COLO829 (cell line): ENCODE measurements around the gene RAMP3.
A peak's percentile ranks its signal among the peaks of the same experiment; 100 is the strongest.
"Not testable (repeated sequence)": the region's sequence is repeated elsewhere in the genome, so short reads cannot be mapped to it uniquely, and the experiment has no call there.

Experiments
- DNase-seq: peaks from one replicate; pipeline ENCODE4 v3.0.0; 2012; ENCODE audit warnings: low spot score

Gene RAMP3, protein sequence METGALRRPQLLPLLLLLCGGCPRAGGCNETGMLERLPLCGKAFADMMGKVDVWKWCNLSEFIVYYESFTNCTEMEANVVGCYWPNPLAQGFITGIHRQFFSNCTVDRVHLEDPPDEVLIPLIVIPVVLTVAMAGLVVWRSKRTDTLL

GRCh38 chr7:45157653-45158401, at the start of gene RAMP3:
RAMP3 (plus strand) TSS chr7:45157791; CDS start chr7:45157829, 38 bp downstream.
- no peak for DNase-seq

DNA sequence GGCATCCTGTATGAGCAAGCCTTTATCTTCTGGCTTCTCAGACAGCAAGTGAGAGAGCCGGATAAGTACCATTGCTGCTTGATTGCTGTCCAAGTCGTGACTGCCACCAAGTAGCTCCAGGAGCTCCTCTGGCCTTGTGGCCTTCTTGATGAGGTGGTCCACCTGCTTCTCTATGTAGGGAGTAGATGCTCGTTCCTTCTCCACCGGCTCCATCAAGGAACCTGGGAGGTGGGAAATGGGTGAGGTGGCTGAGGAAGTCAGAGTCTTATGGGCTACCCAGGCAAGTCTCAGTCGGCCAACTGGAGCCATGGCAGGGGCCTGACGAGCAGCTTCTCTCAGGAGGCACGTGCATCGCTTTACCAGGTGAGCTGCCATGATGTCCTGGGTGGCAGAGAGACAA, 48.7 kb upstream of the RAMP3 start:
- DNase-seq = no peak

- peak; percentile 93 for DNase-seq
These were observed 46.0 kb upstream of the RAMP3 start, which contains the start of gene TBRG4 for GRCh38 chr7:45111298-45112223. TBRG4 (minus strand) TSS chr7:45111697; CDS start chr7:45109237, 2,460 bp downstream.

DNA sequence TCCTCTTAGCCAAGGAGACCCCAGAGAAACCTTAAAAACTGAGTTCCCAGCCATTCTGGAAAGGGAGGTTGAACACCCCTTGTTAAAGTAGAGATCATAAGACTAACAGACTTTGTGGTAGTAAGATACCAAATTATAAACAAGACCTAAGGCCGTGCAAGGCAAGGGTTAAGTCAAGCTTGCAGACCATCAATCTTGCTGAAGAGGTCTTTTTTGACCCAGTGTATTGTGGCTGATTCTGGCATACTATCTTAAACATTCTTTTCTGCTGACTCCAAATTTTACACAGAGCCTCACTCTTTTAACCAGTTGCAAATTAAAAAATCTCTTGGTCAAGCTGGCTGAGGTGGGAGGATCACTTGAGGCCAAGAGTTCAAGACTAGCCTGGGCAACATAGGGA, 44.9 kb upstream of the RAMP3 start:
- no peak for DNase-seq

- not testable (repeated sequence) for DNase-seq
These were observed 43.3 kb upstream of the RAMP3 start for GRCh38 chr7:45114257-45114656.

DNA sequence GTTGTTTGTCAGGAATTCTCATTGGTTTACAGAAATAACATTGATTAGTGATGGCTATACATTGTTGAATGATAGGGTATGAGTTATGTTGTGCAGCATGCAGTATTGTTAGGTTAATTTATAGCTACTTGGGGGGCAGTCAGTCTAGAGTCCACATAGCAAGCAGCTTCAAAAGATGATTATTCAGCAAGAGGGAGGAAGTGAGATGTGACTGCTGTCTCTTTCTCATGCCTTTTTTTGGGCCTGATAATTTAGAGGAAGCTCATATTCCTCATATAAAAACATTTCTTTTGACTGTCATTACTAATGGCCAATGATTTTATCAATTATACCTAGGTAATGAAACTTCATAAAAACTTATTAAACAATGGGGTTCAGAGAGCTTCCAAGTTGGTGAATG, 42.7 kb upstream of the RAMP3 start:
- DNase-seq = no peak

DNA sequence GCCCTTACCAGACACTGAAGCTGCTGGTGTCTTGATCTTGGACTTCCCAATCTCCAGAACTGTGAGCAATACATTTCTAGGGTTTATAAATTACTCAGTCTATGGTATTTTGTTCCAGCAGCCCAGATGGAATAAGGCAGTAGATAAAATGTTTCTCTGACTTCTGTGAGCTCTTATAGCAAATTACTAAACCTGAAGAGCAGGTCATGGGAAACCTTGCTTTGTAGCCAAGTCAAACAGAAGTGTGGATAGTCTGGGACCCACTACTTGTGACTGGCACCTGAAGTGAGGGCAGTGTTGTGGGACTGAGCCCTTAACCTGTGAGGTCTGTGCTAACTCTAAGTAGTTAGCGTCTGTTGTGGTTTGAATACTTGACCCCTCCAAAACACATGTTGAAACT, 41.5 kb upstream of the RAMP3 start:
- no peak for DNase-seq

GRCh38 chr7:45117582-45117981, 40.0 kb upstream of the RAMP3 start:
- DNase-seq = no peak

- DNase-seq = no peak
These were observed 39.3 kb upstream of the RAMP3 start for GRCh38 chr7:45118292-45118691.

GRCh38 chr7:45118889-45119331, 38.7 kb upstream of the RAMP3 start:
- no peak for DNase-seq

GRCh38 chr7:45119550-45119949, 38.0 kb upstream of the RAMP3 start:
- DNase-seq = no peak

DNA sequence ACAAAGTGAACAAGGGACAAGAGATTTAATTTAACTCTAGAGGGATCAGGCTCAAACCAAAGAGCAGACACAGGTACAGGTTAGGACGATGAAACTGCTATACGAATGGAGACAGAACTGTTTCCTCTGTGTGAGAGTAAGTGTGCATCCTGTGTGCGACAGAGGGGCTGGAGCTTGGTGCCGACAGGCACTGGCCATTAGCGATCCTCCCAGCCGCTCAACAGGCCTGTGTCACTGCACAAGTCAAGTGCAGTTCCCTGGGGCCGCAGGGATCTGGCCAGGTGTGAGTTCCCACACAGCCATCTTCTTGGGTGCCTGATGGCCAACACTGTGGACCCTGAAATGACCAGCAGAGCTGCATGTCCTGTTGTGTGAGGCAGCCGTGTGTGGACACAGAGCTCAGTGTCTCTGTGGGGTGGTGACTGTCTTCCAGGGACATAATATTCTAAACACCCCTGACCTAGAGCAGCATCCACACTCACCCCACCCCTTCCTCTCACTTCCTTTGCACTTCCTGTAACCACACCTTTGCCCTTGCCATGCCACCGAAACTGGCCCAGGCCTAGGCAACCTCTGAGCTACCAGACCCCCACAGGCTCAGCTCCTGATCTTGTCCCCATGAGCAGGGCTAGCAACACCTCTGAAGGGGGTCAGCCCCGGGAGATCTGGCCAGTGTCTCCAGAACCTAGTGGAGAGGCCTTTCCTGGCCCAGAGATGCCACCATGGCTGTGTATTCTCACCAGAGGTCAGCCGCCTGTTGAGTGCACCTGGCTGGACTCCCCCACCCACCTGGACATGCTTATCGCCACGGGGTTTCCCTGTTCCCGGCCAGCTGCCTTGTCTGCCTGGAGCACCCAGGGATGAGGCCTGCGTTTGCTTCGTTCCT, 34.4 kb upstream of the RAMP3 start:
- DNase-seq = no peak

- no peak for DNase-seq
These were observed 33.5 kb upstream of the RAMP3 start for GRCh38 chr7:45123913-45124710.

DNA sequence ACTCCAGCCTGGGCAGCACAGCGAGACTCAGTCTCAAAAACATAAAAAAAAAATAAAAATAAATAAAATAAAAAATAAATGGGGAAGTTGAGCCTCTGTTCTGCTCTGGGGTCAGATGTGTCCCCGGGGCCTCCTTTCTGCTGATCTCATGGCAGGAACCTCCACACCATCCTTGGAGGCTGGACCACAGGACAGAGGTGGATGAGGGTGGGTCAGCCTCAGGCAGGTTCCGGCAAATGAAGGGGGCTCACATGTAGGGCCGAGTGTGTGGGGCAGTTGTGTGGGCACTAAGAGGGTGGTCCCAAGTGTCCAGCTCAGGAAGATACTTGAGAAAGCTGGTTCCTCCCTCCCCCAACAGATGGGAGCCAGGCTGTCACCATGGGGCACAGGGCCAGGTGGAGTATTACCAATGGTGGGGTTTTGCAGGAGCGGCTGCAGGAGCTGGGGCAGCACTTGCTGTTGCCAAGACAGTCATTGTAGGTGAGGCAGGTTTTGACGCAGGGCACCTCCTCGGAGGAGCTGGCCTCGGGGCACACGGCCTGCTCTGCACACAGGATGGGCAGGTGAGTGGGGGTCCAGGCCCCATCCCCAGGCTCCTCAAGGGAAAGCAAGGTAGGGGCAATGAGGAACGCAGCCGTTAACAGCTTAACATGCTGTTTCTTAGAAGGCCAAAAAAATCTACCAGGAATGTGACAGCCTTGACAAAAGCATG, 32.2 kb upstream of the RAMP3 start:
- DNase-seq = no peak

- DNase-seq = no peak
These were observed 31.4 kb upstream of the RAMP3 start for GRCh38 chr7:45126201-45126600.

DNA sequence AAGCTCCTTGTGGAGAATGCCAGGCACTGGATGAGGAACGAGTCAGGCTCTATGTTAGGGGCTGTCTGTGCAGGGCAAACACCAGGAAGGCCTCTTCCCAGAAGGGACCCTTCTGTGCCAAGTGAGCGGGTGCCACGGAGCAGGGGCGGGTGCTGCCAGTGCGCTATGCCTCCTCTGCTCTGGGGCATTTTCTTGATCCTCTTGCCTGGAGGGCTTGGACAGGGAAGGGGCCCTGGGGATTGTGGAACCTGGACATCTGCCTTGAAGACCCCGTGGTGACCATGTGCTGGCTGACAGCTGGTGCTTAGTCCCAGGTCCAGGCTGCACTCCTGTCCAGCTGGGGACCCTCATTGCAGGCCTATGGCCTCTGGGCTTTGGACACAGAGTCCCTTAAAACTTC, 30.7 kb upstream of the RAMP3 start:
- DNase-seq = no peak

- no peak for DNase-seq
These were observed 28.3 kb upstream of the RAMP3 start for GRCh38 chr7:45129181-45129800.

- DNase-seq = no peak
These were observed 27.7 kb upstream of the RAMP3 start for GRCh38 chr7:45129906-45130305.

GRCh38 chr7:45130910-45131309, 26.7 kb upstream of the RAMP3 start:
- no peak for DNase-seq

DNA sequence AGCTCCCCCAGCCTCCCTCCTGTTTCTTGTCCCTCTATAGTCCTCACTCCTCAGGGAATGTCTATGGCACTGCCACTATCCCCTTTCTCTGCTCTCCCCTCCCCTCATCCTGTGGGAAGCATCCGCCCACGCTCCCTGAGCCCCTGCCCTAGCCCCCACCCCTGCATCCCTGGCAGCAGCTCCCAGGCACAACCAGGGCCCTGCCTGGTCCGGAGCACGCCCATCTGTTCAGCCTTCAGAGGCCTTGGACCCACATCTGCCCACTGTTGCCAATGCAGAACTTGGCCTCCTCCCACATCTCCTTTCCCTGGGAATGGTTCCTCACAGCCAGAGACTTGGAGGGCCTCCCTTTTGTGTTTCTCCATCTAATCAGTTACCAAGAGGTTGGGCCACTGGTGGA, 25.7 kb upstream of the RAMP3 start:
- no peak for DNase-seq
